IPS-18a (cell line): ENCODE measurements around the gene ZNF358.

Experiments used
- H3K27ac ChIP-seq: one replicate; pipeline ENCODE4 v1.5.1; 2013; ENCODE audit warnings: low read length
- H3K27me3 ChIP-seq: one replicate; pipeline ENCODE4 v1.6.1; 2013; ENCODE audit warnings: mild to moderate bottlenecking, low read length; ENCODE audit not compliant: control insufficient read depth, insufficient read depth
- H3K36me3 ChIP-seq: one replicate; pipeline ENCODE4 v1.6.1; 2013; ENCODE audit warnings: low read depth, low read length; ENCODE audit not compliant: control insufficient read depth
- H3K4me1 ChIP-seq: one replicate; pipeline ENCODE4 v1.6.1; 2013; ENCODE audit warnings: low read depth, low read length; ENCODE audit not compliant: control insufficient read depth
- H3K4me3 ChIP-seq: one replicate; pipeline ENCODE4 v1.5.1; 2013; ENCODE audit warnings: low read length
- H3K9ac ChIP-seq: one replicate; pipeline ENCODE4 v1.6.1; 2013; ENCODE audit warnings: mild to moderate bottlenecking, low read length, moderate library complexity
- H3K9me3 ChIP-seq: one replicate; pipeline ENCODE4 v1.6.1; 2013; ENCODE audit warnings: low read depth, low read length; ENCODE audit not compliant: control insufficient read depth

The ZNF358 gene

DNA sequence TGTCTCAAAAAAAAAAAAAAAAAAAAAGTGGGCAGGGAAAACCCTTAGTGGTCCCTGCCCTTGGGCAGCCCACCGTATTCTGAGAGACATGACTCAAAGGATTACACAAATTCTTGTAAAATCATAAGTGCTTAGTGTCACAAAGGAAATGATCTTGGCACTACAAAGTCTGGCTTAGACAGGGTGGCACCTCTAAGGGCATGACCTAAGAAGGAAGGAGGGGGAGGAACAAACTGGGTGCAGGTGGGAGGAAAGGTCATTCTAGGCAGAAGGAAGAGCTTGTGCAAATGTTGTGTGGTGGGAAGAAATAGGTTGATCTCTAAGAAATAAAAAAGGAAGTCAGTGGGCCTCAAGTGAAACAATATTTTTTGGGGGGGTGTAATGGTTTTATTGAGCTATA lies 30.0 kb downstream of the ZNF358 start:
- Histone ChIP-seq H3K9me3 (no peaks in the 10 kb centered on the region), H3K4me3 (no peak overlapping the region), H3K4me1 (peaks cover 4% of the 10 kb centered on the region), H3K9ac (no peak overlapping the region), H3K27ac (no peak overlapping the region), H3K36me3 (peaks cover 10% of the 10 kb centered on the region), H3K27me3 (no peaks in the 10 kb centered on the region)

DNA sequence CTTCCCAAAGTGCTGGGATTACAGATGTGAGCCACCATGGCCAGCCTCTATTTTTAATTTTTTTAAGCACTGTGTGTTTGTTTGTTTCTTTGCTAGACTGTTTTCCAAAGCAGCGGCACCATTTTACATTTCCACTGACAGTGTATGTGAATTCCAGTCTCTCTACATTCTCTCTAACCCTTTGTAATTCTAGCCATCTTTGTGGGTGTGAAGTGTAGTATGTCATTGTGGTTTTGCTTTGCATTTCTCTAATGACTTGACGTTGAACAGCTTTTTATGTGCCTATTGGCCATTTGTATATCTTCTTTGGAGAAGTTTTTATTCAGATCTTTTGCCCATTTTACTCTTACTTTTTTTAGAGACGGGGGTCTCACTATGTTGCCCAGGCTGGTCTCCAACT lies 31.3 kb downstream of the ZNF358 start:
- H3K27ac ChIP-seq, result no peak overlapping the region
- no peak overlapping the region for H3K9ac ChIP-seq
- no peaks in the 10 kb centered on the region for H3K27me3 ChIP-seq
- peaks cover 6% of the 10 kb centered on the region for H3K36me3 ChIP-seq
- H3K4me3 ChIP-seq, result no peak overlapping the region
- no peaks in the 10 kb centered on the region for H3K9me3 ChIP-seq
- no peaks in the 10 kb centered on the region for H3K4me1 ChIP-seq

DNA sequence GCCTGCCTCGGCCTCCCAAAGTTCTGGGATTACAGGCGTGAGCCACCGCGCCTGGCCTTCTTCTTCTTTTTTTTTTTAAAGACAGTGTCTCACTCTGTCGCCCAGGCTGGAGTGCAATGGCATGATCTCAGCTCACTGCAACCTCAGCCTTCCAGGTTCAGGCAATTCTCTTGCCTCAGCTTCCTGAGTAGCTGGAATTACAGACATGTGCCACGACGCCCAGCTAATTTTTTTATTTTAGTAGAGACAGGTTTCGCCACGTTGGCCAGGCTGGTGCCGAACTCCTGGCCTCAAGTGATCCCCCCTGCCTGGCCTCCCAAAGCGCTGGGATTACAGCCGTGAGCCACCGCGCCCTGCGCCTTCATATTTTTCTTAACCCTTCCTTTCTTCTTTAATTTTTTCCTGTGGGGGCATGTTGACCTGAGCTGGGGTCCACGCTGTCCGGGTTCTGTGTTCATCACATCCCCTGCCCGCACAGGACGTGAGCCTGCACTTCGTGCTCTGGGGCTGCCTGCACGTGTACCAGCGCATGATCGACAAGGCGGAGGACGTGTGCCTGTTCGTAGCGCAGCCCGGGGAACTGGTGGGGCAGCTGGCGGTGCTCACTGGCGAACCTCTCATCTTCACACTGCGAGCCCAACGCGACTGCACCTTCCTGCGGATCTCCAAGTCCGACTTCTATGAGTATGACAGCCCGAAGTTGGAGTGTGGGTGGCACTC lies 33.7 kb downstream of the ZNF358 start:
- no peak overlapping the region for H3K9ac ChIP-seq
- H3K36me3 ChIP-seq, result no peaks in the 10 kb centered on the region
- H3K9me3 ChIP-seq, result no peaks in the 10 kb centered on the region
- no peaks in the 10 kb centered on the region for H3K27me3 ChIP-seq
- no peaks in the 10 kb centered on the region for H3K4me1 ChIP-seq
- H3K27ac ChIP-seq, result no peak overlapping the region
- H3K4me3 ChIP-seq, result no peak overlapping the region

DNA sequence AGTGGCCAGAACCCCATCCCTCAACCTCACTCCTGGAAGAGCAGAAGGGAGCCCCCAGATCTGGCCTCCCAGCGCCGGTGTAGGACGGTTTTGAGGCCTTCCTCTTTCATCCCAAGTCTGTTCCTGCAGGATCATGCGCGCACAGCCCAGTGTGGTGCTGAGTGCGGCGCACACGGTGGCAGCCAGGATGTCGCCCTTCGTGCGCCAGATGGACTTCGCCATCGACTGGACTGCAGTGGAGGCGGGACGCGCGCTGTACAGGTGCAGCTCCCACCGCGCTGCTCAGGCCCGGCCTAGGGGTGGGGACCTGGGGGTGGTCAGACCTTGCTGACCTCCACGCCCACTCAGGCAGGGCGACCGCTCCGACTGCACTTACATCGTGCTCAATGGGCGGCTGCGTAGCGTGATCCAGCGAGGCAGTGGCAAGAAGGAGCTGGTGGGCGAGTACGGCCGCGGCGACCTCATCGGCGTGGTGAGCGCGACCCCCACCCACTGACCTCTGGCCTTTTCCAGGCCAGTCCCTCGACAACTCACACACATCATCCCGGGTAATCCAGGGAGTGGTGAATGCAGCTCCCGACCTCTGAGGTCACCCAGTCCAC lies 34.4 kb downstream of the ZNF358 start:
- Histone ChIP-seq H3K4me3 (peak overlapping the region; percentile 59), H3K9me3 (no peaks in the 10 kb centered on the region), H3K4me1 (no peaks in the 10 kb centered on the region), H3K36me3 (no peaks in the 10 kb centered on the region), H3K27me3 (no peaks in the 10 kb centered on the region), H3K27ac (no peak overlapping the region), H3K9ac (no peak overlapping the region)

DNA sequence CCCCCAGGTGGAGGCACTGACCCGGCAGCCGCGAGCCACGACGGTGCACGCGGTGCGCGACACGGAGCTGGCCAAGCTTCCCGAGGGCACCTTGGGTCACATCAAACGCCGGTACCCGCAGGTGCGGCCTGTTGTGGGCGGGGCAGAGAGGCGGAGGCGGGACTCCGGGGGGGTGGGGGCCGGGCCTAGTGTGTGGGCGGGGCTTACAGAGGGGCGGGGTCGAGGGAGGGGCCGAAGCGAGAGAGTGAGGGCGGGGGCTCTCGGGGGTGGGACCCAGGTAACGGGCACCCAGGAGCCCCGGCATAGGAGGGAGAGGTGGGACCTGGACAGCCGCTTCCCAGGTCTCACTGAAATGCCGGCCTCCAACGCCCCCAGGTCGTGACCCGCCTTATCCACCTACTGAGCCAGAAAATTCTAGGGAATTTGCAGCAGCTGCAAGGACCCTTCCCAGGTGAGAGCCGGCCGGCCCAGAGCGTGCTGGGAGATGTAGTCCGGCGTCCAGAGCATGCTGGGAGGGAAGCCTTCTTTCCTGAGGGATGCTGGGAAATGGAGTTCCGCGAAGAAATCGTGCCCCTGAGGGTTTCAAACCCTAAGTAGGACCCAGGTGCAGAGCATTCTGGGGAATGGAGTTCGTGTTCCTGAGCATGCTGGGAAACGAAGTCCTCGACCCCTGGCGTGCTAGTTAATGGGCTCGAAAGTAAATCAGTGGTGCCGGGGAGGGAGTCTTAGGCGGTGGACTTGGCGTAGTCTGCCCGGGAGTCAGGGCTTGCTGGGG lies 35.3 kb downstream of the ZNF358 start:
- no peaks in the 10 kb centered on the region for H3K27me3 ChIP-seq
- no peaks in the 10 kb centered on the region for H3K9me3 ChIP-seq
- peak overlapping the region; percentile 59 for H3K4me3 ChIP-seq
- H3K27ac ChIP-seq, result no peak overlapping the region
- H3K9ac ChIP-seq, result no peak overlapping the region
- no peaks in the 10 kb centered on the region for H3K36me3 ChIP-seq
- H3K4me1 ChIP-seq, result no peaks in the 10 kb centered on the region

DNA sequence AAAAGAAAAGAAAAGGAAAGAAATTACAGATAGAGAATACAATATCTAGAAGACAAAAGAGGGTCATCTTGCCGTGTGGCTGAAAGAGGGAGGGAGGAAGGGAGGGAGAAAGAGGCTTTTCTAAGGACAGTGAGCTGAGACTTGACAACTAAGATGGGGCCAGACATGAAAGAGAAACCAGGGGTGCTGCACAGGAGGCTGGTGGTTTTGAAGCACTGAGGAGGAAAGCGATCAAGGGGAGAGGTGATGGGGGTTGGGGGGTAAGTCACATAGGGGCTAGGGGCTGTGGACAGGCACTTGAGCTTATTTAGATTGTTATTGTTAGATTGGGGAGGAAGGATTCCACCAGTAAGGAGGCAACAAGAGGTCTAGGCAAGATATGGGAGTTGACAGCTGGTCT lies 36.9 kb downstream of the ZNF358 start:
- Histone ChIP-seq H3K36me3 (peaks cover 10% of the 10 kb centered on the region), H3K27ac (no peak overlapping the region), H3K4me1 (no peaks in the 10 kb centered on the region), H3K4me3 (no peak overlapping the region), H3K9ac (no peak overlapping the region), H3K27me3 (no peaks in the 10 kb centered on the region), H3K9me3 (no peaks in the 10 kb centered on the region)

DNA sequence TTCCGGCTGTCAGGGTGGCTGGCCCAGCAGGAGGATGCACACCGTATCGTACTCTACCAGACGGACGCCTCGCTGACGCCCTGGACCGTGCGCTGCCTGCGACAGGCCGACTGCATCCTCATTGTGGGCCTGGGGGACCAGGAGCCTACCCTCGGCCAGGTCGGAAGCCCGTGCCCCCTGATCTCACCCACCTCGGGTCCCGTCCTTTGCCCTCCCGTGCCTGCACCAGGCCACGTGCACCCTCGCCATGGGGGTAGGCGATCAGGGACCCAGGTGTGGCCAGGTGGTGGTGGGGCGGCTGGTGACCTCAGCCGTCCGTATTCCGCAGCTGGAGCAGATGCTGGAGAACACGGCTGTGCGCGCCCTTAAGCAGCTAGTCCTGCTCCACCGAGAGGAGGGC lies 38.7 kb downstream of the ZNF358 start:
- Histone ChIP-seq H3K27ac (no peak overlapping the region), H3K9me3 (no peaks in the 10 kb centered on the region), H3K36me3 (peaks cover 22% of the 10 kb centered on the region), H3K4me1 (no peaks in the 10 kb centered on the region), H3K4me3 (no peak overlapping the region), H3K27me3 (no peaks in the 10 kb centered on the region), H3K9ac (no peak overlapping the region)

DNA sequence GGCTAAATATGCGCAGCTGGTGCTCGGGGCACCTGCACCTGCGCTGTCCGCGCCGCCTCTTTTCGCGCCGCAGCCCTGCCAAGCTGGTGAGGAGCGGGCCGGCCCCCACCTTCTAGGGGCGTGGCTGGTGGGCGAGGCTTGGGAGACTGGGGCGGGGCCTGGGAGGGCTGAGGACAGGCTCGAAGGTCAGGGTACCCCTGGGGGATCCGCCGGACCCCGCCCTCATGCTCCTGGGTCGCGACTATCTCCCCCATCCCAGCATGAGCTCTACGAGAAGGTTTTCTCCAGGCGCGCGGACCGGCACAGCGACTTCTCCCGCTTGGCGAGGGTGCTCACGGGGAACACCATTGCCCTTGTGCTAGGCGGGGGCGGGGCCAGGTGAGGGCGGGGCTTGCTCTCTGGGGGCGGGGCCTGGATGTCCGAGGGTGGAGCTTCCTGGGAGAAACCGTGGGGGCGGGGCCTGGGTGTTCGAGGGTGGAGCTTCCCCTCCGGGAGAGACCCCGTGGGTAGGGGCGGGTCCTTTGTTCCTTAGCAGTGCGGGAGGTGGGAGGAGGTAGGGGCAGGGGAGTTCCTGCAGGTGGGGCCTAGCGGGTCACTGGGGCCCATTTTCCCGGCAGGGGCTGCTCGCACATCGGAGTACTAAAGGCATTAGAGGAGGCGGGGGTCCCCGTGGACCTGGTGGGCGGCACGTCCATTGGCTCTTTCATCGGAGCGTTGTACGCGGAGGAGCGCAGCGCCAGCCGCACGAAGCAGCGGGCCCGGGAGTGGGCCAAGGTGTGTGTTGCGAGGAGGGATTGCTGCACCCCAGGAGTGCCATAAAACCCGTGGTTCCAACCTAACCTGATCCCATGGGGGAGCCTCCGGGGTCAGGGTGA lies 39.3 kb downstream of the ZNF358 start:
- no peak overlapping the region for H3K4me3 ChIP-seq
- no peak overlapping the region for H3K9ac ChIP-seq
- H3K4me1 ChIP-seq, result no peaks in the 10 kb centered on the region
- H3K36me3 ChIP-seq, result peaks cover 22% of the 10 kb centered on the region
- H3K9me3 ChIP-seq, result no peaks in the 10 kb centered on the region
- H3K27me3 ChIP-seq, result no peaks in the 10 kb centered on the region
- no peak overlapping the region for H3K27ac ChIP-seq

DNA sequence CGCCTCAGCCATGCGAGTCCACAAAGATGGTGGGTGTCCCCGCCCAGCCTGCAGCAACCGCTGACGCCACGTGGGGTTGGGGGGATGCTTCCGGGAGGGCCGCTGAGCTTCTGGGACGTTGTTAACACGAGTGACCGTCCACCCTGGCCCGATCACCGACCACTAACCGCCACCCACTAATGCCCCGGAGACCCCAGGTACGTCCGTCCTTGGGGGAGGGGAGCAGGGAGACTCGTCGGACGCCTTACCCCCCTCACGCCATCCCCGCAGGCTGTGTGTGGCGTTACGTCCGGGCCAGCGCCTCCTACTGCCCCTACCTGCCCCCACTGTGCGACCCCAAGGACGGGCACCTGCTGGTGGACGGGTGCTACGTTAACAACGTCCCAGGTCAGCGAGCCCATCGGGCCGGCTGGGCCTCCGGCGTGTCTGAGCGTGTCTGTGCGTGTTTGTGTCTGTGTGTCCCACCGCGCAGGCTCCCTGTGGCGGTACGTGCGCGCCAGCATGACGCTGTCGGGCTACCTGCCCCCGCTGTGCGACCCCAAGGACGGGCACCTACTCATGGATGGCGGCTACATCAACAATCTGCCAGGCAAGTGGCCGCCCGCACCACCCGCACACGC lies 40.9 kb downstream of the ZNF358 start:
- no peaks in the 10 kb centered on the region for H3K4me1 ChIP-seq
- peaks cover 22% of the 10 kb centered on the region for H3K36me3 ChIP-seq
- H3K27me3 ChIP-seq, result no peaks in the 10 kb centered on the region
- no peaks in the 10 kb centered on the region for H3K9me3 ChIP-seq
- H3K9ac ChIP-seq, result no peak overlapping the region
- no peak overlapping the region for H3K4me3 ChIP-seq
- H3K27ac ChIP-seq, result no peak overlapping the region

DNA sequence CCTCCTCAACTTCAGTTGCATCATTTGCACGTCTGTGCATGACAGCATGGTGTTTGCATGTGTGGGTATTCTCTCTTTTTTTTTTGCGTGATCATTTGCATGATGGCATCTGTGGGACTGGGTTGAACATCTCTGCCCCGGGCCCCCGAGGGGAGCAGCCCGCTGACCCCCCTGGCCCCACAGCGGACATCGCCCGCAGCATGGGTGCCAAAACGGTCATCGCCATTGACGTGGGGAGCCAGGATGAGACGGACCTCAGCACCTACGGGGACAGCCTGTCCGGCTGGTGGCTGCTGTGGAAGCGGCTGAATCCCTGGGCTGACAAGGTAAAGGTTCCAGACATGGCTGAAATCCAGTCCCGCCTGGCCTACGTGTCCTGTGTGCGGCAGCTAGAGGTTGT lies 42.8 kb downstream of the ZNF358 start:
- H3K27ac ChIP-seq, result no peak overlapping the region
- H3K4me1 ChIP-seq, result no peaks in the 10 kb centered on the region
- no peaks in the 10 kb centered on the region for H3K27me3 ChIP-seq
- H3K4me3 ChIP-seq, result no peak overlapping the region
- peaks cover 22% of the 10 kb centered on the region for H3K36me3 ChIP-seq
- no peaks in the 10 kb centered on the region for H3K9me3 ChIP-seq
- H3K9ac ChIP-seq, result no peak overlapping the region

DNA sequence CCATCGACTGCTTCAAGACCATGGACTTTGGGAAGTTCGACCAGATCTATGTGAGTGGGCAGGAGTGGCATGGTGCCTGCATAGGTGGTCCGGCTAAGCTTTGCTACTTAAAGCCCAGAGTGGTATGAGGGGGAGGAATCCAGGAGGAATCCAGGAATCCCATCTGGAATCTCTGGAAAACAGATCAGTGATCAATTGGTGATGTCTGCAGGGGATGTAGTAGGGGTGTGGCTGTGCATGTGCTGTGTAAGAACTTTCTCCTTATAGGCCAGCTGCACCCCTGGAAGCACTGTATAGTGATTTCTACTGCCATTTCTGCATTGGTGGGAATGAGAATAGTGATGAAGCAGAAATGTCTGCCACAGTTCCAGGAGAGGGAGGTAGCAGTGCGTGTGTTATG lies 43.2 kb downstream of the ZNF358 start:
- H3K27me3 ChIP-seq, result no peaks in the 10 kb centered on the region
- no peaks in the 10 kb centered on the region for H3K4me1 ChIP-seq
- peaks cover 22% of the 10 kb centered on the region for H3K36me3 ChIP-seq
- no peaks in the 10 kb centered on the region for H3K9me3 ChIP-seq
- H3K4me3 ChIP-seq, result no peak overlapping the region
- no peak overlapping the region for H3K27ac ChIP-seq
- no peak overlapping the region for H3K9ac ChIP-seq
